HG02610 (cell line): ENCODE measurements around the gene ODAD2.

Experiments used
- ATAC-seq: cut with Tn5 transposase; IDR thresholded peaks from one replicate; pipeline ENCODE4 v1.9.1; 2021; ENCODE audit warnings: mild to moderate bottlenecking, moderate library complexity; ENCODE audit not compliant: unreplicated experiment

Gene ODAD2

GRCh38 chr10:27857616-27858015 is 141.3 kb downstream of the ODAD2 start:
- ATAC-seq, result no peak

- no peak for ATAC-seq
Observed at GRCh38 chr10:27844223-27844622, 154.7 kb downstream of the ODAD2 start.

- no peak for ATAC-seq
Observed at GRCh38 chr10:27838901-27839300, 160.0 kb downstream of the ODAD2 start.

- no peak for ATAC-seq
Observed at GRCh38 chr10:27838361-27838760, 160.5 kb downstream of the ODAD2 start.

DNA sequence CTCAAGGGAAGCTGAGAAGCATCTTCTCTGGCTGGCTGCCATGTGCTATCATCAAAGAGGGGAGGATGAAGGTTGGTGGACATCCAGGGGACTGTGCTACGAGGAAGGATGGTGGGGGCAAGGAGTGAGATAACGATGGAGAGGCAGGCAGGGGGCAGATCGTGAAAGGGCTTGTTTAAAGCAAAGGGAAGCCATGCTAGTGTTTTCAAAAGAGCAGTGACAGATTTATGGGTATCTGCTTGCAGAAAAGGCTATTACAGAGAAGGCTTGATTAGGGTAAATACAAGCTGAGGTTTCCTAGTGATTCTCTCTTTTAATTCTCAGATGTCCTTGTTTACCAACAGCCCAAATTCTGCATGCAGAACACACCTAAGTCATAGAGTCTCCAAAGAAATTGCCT is 164.4 kb downstream of the ODAD2 start:
- no peak for ATAC-seq

DNA sequence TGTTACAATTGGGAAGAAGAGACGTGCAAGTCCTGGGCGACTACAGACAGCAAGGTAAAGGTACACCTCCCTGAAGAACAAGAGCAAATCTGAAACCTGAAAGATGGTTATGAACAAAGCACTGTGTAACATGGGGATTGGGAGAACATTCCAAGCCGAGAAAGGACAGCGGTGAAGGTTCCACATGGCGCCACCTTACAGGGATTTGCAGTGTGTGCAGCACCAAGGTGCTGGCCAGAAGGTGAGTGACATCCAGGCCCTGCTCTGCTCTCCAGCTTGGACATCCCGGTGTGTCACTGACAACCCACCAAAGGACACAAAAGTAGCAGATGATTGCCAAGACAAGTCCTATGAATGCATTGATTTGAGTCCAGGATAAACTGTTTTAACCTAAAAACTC is 165.1 kb downstream of the ODAD2 start:
- no peak for ATAC-seq

GRCh38 chr10:27832826-27833225 is 166.1 kb downstream of the ODAD2 start:
- ATAC-seq, result no peak

- no peak for ATAC-seq
Observed at GRCh38 chr10:27826369-27826768, 172.5 kb downstream of the ODAD2 start.

GRCh38 chr10:27822301-27822700 is 176.6 kb downstream of the ODAD2 start:
- no peak for ATAC-seq

DNA sequence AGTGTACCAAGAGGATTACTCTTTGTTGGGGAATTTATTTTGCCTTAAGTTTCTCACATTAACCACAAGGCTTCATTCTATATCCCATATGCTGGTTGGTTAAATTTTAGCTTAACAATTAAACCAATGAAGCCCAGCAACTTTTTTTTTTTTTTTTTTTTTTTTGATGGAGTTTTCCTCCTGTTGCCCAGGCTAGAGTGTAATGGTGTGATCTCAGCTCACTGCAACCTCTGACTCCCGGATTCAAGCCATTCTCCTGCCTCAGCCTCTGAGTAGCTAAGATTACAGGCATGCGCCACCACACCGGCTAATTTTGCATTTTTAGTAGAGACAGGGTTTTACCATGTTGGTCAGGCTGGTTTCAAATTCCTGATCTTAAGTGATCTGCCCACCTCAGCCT is 178.2 kb downstream of the ODAD2 start:
- no peak for ATAC-seq

DNA sequence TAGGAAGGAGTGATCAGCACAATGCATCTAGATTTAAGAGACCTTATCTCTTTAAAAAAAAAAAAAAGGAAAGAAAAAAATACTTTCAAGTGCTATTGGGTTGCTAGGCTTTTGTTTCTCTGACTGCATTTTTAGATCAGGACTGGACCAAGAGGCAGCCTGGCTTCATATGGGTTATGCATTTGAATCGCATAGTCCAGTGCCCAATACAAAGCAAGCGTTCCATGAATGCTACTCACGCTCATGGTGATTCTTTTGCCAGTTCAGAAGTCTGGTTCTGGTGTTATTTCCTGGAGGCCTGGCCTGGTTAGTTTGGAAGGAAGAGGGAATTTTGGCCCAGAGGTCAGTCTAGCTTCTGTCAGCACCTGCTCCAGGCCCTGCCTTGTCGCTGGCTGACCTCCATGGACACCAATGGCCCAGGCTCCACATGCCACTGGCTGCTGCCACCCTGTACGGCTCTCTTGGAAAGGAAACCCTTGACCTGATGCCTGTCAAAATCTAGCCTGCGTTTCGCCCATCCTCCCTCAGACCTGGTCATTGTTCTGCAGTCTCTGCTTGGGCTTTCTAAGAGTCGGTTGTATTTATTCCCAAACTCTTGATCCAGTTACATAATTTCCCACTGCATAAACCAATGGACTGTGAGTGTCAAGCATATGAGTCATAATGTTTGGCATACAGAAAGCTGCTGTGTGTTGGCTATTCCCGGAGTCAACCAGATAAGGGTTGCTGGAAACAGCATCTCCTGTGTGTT is 178.9 kb downstream of the ODAD2 start:
- ATAC-seq, result no peak

GRCh38 chr10:27816320-27816719 is 182.6 kb downstream of the ODAD2 start:
- no peak for ATAC-seq

GRCh38 chr10:27815846-27816245 is 183.0 kb downstream of the ODAD2 start:
- no peak for ATAC-seq

DNA sequence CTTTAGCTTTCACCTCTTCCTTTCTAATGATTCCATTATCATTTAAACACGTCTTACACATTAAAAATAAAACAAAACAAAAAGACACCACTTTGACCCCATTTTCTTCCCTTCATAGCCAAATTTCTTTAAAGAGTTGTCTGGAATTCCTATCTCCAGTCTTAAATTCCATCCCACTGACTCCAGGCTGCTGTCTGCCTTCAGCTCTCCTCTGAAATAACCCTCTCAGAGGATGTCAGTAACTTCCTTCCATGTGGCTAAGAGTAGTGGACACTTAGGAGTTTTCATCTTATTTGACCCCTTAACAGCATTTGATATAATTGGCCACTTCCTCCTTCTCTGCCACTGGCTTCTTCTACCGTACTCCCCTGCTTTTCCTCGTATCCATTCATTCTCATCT is 183.6 kb downstream of the ODAD2 start:
- no peak for ATAC-seq

GRCh38 chr10:27805180-27805579 is 193.7 kb downstream of the ODAD2 start:
- no peak for ATAC-seq

GRCh38 chr10:27804136-27804535 is 194.7 kb downstream of the ODAD2 start:
- no peak for ATAC-seq

DNA sequence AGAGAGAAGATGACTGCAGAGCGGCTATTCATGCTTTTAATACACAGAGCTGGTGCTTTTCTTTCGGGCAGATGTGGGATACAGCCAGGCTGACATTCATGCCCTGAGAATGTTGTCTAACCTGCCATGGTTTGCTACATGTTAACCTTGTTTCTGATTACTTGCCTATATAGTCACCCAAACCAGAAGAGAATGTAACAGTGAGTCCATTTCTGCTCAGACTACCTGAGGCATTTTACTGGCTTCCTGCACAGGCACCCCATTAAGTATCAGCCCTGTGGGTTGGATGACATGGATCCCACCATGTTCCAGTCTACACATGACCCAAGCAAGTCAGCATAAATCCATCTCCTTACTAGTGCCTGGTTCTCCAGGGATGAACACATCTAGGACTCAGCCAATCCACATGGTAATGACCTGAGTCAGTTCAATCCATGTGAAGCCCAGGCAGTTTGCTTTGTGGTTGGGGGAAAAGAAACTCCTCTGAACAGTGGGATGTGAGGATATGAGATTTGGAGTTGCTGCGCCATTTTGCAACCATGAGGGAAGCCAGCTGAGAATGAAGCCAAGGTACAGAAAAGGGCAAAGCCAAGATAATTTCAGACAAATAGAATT is 197.6 kb downstream of the ODAD2 start:
- ATAC-seq, result no peak

DNA sequence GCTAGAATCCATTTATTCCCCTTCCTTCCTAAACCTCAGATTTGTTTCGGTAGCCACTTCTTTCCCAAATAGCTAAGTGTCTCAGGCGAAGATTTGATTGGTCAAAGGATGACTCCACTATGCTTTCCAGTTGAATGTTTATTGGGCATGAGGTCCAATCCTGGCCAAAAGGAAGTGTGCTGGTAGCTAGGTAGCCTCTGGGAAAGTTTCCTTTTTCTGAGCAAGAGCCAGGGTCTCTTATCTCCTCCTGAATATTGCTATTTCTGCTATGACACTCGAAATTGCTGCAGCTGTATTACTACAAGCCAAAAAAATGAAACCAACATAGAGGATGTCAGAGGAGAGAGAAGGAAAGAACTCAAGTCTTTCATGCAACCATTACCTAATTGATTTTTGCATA is 199.8 kb downstream of the ODAD2 start:
- no peak for ATAC-seq

- no peak for ATAC-seq
Observed at GRCh38 chr10:27794157-27794556, 204.7 kb downstream of the ODAD2 start.

- no peak for ATAC-seq
Observed at GRCh38 chr10:27792216-27792615, 206.7 kb downstream of the ODAD2 start.

- no peak for ATAC-seq
Observed at GRCh38 chr10:27784272-27784671, 214.6 kb downstream of the ODAD2 start.

GRCh38 chr10:27783660-27784059 is 215.2 kb downstream of the ODAD2 start:
- ATAC-seq, result no peak
